Astrocyte (in vitro differentiated cells and primary cell): ENCODE measurements around the gene HLA-B. TPM values are rescaled to one million over a fixed set of nuclear protein-coding genes. Genes with fewer than 3 reads are reported as not detected.

Experiments
- DNase-seq: peaks from one replicate; pipeline ENCODE4 v3.0.0-alpha.2; 2010; ENCODE audit warnings: low read depth
- FAIRE-seq: peaks from 2 replicates; lab custom pipeline; 2011; peaks lifted over from hg19 to GRCh38; lab: Jason Lieb, UNC
- H2AFZ ChIP-seq: 2 replicates; pipeline ENCODE4 v1.6.0; 2012; ENCODE audit warnings: low read depth, low read length, inconsistent platforms
- H3K27ac ChIP-seq: 2 replicates; pipeline ENCODE4 v1.5.1; 2011; ENCODE audit warnings: low read depth, low read length, inconsistent platforms
- H3K27me3 ChIP-seq: 2 replicates; pipeline ENCODE4 v1.6.0; 2011; ENCODE audit warnings: low read length, inconsistent platforms; ENCODE audit not compliant: insufficient read depth
- H3K36me3 ChIP-seq: 2 replicates; pipeline ENCODE4 v1.5.1; 2011; ENCODE audit warnings: low read length, inconsistent platforms; ENCODE audit not compliant: insufficient read depth
- H3K4me1 ChIP-seq: 2 replicates; pipeline ENCODE4 v1.5.1; 2011; ENCODE audit warnings: low read length, inconsistent platforms; ENCODE audit not compliant: insufficient read depth
- H3K4me2 ChIP-seq: 2 replicates; pipeline ENCODE4 v1.6.0; 2012; ENCODE audit warnings: low read length, inconsistent platforms
- H3K4me3 ChIP-seq: 2 replicates; pipeline ENCODE4 v1.5.1; 2011; ENCODE audit warnings: low read depth, mild to moderate bottlenecking, low read length, inconsistent platforms; ENCODE audit not compliant: insufficient read depth
- H3K79me2 ChIP-seq: 2 replicates; pipeline ENCODE4 v1.6.0; 2012; ENCODE audit warnings: mild to moderate bottlenecking, low read length, inconsistent platforms; ENCODE audit not compliant: insufficient read depth
- H3K9ac ChIP-seq: 2 replicates; pipeline ENCODE4 v1.6.0; 2012; ENCODE audit warnings: mild to moderate bottlenecking, low read length, inconsistent platforms
- H3K9me3 ChIP-seq: 2 replicates; pipeline ENCODE4 v1.5.1; 2012; ENCODE audit warnings: low read depth, mild to moderate bottlenecking, low read length, inconsistent platforms; ENCODE audit not compliant: insufficient read depth
- H4K20me1 ChIP-seq: 2 replicates; pipeline ENCODE4 v1.6.0; 2012; ENCODE audit warnings: low read length, inconsistent platforms; ENCODE audit not compliant: insufficient read depth
- H3K27ac Mint-ChIP-seq: one replicate; pipeline ENCODE4 v1.8.0; 2021; ENCODE audit warnings: mild to moderate bottlenecking, mixed read lengths; ENCODE audit not compliant: unreplicated experiment
- H3K27me3 Mint-ChIP-seq: one replicate; pipeline ENCODE4 v1.8.0; 2021; ENCODE audit warnings: low read depth, mixed read lengths; ENCODE audit not compliant: unreplicated experiment
- H3K36me3 Mint-ChIP-seq: one replicate; pipeline ENCODE4 v1.8.0; 2021; ENCODE audit warnings: low read depth, mixed read lengths; ENCODE audit not compliant: unreplicated experiment
- H3K4me1 Mint-ChIP-seq: one replicate; pipeline ENCODE4 v1.8.0; 2021; ENCODE audit warnings: low read depth, mixed read lengths; ENCODE audit not compliant: unreplicated experiment
- H3K4me3 Mint-ChIP-seq: one replicate; pipeline ENCODE4 v1.8.0; 2021; ENCODE audit warnings: mild to moderate bottlenecking, moderate library complexity, mixed read lengths; ENCODE audit not compliant: unreplicated experiment
- H3K9me3 Mint-ChIP-seq: one replicate; pipeline ENCODE4 v1.8.0; 2021; ENCODE audit warnings: mild to moderate bottlenecking, mixed read lengths; ENCODE audit not compliant: unreplicated experiment
- EZH2 ChIP-seq: IDR thresholded peaks from 2 replicates; pipeline ENCODE4 v1.6.1; 2012; ENCODE audit warnings: mild to moderate bottlenecking, low read length, inconsistent platforms; ENCODE audit not compliant: insufficient read depth
- total RNA-seq: library from RNA; stranded (reverse); gene quantifications from 2 replicates; pipeline ENCODE4 v1.2.1, GENCODE V29; 2021
- TF ChIP-seq, protein P1 (sequence below): IDR thresholded peaks from 2 replicates; pipeline ENCODE4 v1.5.1; 2011; ENCODE audit warnings: low read depth, mild to moderate bottlenecking, inconsistent platforms, low read length, moderate library complexity; ENCODE audit not compliant: insufficient read depth

The HLA-B gene
- total RNA-seq, 1 donor from 2014 or later = 1,493 TPM

DNA sequence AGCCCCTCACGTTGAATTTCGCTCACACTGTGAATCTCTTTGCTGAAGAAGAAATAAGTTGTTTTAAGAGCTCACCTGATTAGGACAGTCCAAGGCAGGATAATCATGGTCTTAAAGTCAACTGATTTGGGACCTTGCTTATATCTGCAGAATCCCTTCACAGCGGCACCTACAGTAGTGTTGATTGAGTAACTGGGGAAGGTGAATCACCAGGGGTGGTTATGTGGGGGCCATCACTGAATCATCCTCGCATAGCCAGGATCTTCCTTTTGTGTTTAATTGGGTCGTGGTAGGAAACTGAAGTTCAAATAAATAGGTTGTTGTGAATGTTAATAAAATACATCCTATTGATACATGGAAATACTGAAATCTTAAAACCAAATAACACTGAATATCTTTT is 26.2 kb upstream of the HLA-B start:
- peaks cover 16% of the 10 kb centered on the region for H3K27me3 Mint-ChIP-seq
- Histone ChIP-seq H3K36me3 (no peaks in the 10 kb centered on the region), H3K79me2 (no peaks in the 10 kb centered on the region), H3K4me3 (no peak overlapping the region), H2AFZ (no peak overlapping the region), H4K20me1 (no peaks in the 10 kb centered on the region), H3K4me1 (no peaks in the 10 kb centered on the region), H3K9ac (no peak overlapping the region), H3K4me2 (no peak overlapping the region), H3K27me3 (peaks cover 11% of the 10 kb centered on the region), H3K9me3 (no peaks in the 10 kb centered on the region), H3K27ac (no peak overlapping the region)
- H3K4me1 Mint-ChIP-seq = peaks cover 2% of the 10 kb centered on the region
- H3K36me3 Mint-ChIP-seq = no peaks in the 10 kb centered on the region
- no peak for FAIRE-seq
- DNase-seq = no peak
- no peak overlapping the region for H3K4me3 Mint-ChIP-seq
- H3K9me3 Mint-ChIP-seq = no peaks in the 10 kb centered on the region
- H3K27ac Mint-ChIP-seq = no peak overlapping the region
- no peak for TF ChIP-seq EZH2
- TF ChIP-seq, protein P1, sequence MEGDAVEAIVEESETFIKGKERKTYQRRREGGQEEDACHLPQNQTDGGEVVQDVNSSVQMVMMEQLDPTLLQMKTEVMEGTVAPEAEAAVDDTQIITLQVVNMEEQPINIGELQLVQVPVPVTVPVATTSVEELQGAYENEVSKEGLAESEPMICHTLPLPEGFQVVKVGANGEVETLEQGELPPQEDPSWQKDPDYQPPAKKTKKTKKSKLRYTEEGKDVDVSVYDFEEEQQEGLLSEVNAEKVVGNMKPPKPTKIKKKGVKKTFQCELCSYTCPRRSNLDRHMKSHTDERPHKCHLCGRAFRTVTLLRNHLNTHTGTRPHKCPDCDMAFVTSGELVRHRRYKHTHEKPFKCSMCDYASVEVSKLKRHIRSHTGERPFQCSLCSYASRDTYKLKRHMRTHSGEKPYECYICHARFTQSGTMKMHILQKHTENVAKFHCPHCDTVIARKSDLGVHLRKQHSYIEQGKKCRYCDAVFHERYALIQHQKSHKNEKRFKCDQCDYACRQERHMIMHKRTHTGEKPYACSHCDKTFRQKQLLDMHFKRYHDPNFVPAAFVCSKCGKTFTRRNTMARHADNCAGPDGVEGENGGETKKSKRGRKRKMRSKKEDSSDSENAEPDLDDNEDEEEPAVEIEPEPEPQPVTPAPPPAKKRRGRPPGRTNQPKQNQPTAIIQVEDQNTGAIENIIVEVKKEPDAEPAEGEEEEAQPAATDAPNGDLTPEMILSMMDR = no peak

DNA sequence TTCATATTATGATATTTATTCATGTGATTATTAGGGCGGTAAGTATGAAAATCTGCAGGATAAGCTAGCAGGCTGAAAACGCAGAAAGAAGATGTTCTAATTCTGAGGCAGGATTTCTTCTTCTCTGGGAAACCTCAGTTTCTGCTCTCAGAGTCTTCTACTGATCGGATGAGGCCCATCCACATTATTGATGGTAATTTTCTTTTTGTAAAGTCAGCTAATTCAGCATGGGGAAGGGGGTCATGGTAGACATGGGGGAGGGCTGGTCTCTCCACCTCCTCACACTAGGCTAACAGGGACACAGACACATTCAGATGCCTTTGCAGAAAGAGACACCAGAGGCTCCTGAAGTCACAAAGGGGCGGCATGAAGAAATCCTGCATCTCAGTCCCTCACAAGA is 24.7 kb upstream of the HLA-B start:
- Histone ChIP-seq H3K9me3 (no peaks in the 10 kb centered on the region), H3K4me1 (no peaks in the 10 kb centered on the region), H3K79me2 (no peaks in the 10 kb centered on the region), H3K4me3 (no peak overlapping the region), H4K20me1 (no peaks in the 10 kb centered on the region), H3K36me3 (no peaks in the 10 kb centered on the region), H3K4me2 (no peak overlapping the region), H2AFZ (no peak overlapping the region), H3K27ac (no peak overlapping the region), H3K9ac (no peak overlapping the region), H3K27me3 (peaks cover 13% of the 10 kb centered on the region)
- no peak overlapping the region for H3K4me3 Mint-ChIP-seq
- peaks cover 1% of the 10 kb centered on the region for H3K9me3 Mint-ChIP-seq
- H3K36me3 Mint-ChIP-seq = no peaks in the 10 kb centered on the region
- H3K4me1 Mint-ChIP-seq = peaks cover 2% of the 10 kb centered on the region
- H3K27me3 Mint-ChIP-seq = peaks cover 25% of the 10 kb centered on the region
- FAIRE-seq = no peak
- TF ChIP-seq EZH2 = no peak
- TF ChIP-seq, protein P1 = no peak
- DNase-seq = no peak
- H3K27ac Mint-ChIP-seq = no peak overlapping the region

- TF ChIP-seq, protein P1 = no peak
- no peak for TF ChIP-seq EZH2
- no peak for FAIRE-seq
- no peak for DNase-seq
- Histone ChIP-seq H3K4me2 (no peak overlapping the region), H3K79me2 (no peaks in the 10 kb centered on the region), H3K27me3 (peaks cover 18% of the 10 kb centered on the region), H3K9me3 (no peaks in the 10 kb centered on the region), H3K36me3 (no peaks in the 10 kb centered on the region), H2AFZ (no peak overlapping the region), H4K20me1 (no peaks in the 10 kb centered on the region), H3K9ac (no peak overlapping the region), H3K27ac (no peak overlapping the region), H3K4me3 (no peak overlapping the region), H3K4me1 (no peaks in the 10 kb centered on the region)
- Mint-ChIP-seq H3K27ac (no peak overlapping the region), H3K4me3 (no peak overlapping the region), H3K36me3 (no peaks in the 10 kb centered on the region), H3K27me3 (peaks cover 29% of the 10 kb centered on the region), H3K4me1 (peaks cover 2% of the 10 kb centered on the region), H3K9me3 (peaks cover 1% of the 10 kb centered on the region)
Observed at GRCh38 chr6:31379850-31380249, 22.9 kb upstream of the HLA-B start.
